Activated gamma-delta T cell (primary cell): ENCODE measurements around the gene TMEM143.
"Not testable (repeated sequence)": the region's sequence is repeated elsewhere in the genome, so short reads cannot be mapped to it uniquely, and the experiment has no call there.

Experiments used
- DNase-seq: peaks from one replicate; lab custom pipeline; 2025; lab: John Stamatoyannopoulos, UW

The TMEM143 gene

DNA sequence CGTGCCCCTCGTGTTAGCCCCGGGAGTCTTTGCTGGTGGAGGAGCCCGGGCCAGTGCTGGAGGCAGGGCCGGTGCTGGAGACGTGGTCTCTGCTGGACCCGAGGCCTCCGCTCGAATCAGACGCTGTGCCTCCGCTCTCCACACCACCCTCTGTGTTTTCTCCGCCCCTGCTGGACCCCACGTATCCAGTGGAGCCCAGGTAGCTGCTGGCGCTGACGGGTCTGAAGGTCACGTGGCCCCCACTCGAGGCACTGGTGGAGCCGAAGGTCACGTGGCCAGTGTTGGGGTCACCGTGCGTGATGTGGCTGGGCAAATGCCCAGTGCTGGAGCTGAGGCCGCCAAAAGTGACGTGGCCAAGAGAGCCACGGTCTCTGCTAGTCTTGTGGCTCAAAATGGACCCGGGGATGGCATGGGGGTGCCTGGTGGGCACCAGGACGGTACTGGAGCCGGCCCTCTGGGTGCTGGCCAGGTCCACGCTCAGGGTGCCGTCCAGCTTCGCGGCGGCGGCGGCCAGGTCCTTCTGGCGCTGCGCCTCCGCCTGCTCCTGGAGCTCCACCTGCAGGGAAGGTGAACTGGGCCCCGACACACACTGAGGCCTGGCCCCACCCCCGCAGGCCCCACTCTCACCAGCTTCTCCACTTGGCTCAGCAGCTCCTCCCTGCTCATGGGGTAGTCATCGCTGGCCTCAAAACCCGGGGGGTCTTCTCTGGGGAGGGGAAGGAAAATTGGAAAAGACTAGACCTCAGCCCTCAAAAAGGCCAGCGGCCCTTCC, 66.6 kb downstream of the TMEM143 start:
- DNase-seq, result no peak

DNA sequence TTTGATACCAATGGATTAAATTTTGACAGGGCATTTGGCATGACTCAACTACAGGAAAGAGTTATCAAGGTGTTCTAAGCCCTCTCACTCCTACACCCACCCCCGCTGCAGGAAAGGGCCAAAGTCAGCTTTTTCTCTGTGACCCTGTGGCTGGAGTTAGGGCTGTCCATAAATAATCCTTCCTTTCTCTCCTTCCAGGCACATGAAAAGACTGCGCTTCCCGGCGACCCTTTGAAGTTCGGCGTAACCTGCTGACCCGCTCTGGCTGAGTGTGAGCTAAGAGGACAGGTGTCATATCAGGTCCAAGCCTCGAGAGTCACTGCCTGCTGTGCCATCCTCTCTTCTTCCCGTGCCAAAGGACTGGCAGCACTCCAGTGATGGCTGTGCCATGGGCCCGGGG, 68.3 kb downstream of the TMEM143 start:
- no peak for DNase-seq

DNA sequence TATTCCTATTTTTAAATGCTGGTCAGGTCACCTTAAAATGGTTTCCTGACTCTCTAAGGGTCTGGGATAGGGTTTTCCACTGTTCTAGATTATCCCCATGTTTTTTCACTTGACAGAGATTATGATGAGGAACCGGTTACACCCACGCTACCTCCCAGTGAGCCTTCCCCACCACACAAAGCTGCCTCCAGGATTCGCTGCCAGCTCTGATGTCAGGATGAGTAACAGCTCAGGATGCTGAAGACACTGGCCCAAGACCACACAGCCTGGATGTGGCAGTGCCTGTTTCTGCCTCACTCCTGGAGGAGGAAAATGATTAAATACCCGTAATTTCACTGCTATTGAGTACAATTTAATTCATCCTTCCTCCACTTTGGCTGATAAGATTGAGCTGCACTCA, 70.9 kb downstream of the TMEM143 start:
- no peak for DNase-seq

DNA sequence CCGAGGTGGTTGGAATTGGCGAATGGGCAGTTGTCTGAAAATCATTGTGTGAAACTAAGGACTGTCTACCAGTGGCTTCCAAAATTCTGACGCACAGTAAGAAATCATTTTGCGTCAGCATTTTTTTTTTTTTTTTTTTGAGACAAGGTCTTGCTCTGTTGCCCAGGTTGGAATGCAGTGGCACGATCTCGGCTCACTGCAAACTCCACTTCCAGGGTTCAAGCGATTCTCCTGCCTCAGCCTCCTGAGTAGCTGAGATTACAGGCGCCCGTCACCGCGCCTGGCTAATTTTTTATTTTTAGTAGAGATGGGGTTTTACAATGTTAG, 72.3 kb downstream of the TMEM143 start:
- DNase-seq, result not testable (repeated sequence)

DNA sequence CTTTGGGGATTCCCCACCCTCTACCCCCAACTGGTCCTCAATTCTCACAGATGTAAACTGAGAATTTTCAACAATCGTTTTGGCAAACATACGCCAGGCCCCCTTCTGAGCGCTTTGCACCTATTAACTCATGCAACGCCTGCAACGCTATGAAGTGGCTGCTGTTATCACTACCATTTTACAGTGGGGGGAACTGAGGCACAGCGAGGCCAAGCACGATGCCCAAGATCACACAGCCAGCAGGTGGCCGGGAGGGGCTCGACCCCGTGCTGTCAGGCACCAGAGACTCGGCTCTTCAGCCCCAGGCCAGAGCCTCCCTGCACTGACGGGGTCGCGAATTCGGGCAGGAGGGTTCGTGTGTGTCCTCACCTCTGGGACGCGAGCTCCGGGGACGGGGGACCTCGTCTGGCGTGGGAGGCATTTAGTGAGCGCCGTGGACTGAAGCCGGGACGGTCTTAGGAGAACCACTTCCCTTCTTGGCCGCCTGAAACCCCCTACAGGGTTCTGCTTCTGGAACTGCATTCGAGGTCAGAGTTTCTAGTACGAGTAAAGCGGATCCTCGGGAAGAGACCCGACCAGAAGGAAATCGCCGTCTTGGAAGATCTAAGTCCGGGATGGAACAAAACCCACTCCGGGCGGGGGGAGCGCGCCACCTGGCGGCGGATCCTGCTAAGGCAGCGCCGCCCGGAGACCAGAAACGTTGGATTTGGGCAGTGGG, 72.8 kb downstream of the TMEM143 start:
- DNase-seq, result peak; percentile 40

DNA sequence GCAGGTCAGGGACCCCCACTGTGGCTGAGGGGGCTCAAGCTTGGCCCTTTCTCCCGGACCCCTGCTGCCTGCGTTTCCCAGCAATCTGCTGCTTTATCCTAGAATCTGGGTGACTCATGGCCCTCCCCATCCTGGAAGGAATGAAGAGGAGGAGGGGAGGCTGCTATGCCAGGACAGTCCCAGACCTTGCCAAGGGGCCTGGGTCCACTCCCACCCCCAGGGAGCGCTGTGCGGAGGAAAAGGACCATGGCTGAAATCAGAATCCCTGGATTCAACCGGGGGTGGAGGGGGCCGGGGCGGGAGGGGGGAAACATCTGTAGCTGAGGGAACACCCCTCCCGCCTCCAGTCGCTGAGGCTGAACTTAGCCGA, 73.4 kb downstream of the TMEM143 start:
- no peak for DNase-seq

DNA sequence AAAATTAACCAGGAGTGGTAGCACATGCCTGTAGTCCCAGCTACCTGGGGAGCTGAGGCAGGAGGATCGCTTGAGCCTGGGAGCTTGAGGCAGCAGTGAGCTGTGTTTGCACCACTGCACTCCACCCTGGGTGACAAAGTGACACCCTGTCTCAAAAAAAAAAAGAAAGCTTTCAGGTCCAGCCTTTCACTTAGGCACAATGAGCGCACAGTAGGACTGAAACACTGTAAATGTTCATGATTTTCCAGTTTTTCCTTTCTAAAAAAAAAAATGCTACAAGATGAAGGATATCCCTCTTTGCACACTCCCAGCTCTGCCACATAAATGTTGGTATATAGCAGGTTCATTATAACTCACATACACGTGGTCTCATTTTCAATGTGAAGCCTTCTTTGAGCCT, 76.0 kb downstream of the TMEM143 start:
- DNase-seq, result no peak

DNA sequence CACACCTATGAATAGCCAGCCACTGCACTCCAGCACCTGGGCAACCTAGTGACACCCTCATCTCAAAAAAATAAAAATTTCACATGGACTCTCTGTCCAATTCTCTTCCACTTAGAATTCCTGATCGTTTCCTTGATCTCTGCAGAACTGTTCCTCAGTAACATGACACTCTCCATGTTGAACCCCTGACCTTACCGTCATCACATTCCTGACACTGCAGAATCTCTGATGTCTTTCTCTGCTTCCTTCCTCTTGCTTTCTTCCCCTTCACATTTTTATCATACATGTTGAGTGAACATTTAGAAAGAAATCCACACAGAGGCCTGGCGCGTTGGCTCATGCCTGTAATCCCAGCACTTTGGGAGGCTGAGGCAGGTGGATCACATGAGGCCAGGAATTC, 78.8 kb downstream of the TMEM143 start:
- DNase-seq, result no peak

DNA sequence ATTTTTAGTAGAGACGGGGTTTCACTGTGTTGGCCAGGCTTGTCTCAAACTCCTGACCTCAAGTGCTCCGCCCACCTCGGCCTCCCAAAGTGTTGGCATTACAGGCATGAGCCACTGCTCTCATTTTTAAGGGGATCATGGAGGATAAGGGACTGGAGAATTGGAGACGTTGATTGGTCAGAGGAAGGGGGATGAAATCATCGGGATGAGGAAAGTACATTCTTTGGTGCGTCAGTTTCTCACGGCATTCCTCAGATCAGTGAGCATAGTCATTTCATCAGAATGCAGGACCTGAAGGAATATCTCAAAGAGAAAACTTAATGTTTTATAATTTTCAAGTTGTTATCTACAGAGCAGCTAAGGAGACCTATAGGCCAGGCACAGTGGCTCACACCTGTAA, 79.8 kb downstream of the TMEM143 start:
- no peak for DNase-seq
